EL (cell line): ENCODE measurements around the gene ITSN1.
"Not testable (repeated sequence)": the region's sequence is repeated elsewhere in the genome, so short reads cannot be mapped to it uniquely, and the experiment has no call there.

Experiments used
- DNase-seq: peaks from one replicate; pipeline ENCODE4 v3.0.0-alpha.2; 2016

Gene ITSN1

DNA sequence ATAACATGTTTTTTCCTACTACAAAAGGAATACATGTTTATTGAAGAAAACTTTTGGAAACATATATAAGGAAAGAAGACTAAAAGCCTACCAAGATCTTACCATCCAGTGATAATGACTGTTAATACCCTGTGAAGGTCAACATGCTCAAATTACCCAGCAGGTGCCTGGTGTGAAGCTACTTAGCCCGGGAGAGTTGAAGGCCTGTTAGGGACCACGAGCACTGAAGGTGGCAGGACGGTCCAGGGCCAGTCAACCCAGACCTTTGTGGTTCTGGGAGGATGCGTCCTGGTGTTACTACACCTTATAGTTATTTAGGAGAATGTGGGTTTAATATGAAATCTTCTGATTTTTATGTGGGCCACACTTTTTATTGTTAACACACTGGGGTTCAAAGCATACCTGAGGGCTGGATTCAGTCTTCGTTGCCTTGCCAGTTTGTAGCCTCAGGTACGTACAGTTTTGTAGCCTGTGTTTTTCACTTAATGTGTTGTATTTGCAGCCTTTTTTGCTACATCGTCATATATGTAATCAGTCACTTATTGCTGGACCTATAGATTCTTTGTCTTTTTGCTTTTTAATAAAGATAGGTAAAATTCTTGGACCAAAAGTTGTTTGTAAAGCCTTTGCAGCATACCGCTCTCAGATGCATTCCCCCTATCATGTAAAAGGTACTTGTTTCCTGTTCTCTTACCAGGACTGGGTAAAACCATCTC, 9.8 kb downstream of the ITSN1 start:
- no peak for DNase-seq

DNA sequence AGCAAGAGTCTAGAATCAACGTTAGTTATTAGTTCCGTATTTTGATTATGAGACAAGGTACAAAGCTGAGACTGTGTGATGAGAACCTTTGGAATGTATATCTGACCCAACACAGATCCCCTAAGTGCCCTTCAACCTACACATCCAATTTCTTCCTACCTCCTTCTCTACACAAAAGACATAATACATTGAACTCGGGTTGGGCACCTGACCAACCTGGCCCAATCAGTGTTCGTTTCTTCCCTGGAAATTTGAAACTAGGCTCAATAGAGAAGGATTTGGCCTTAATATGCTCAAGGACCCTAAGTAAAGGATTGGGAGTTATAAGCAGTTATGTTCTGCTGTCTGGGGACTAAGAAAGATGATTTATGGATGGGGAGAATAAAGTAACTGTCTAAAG, 12.1 kb downstream of the ITSN1 start:
- DNase-seq: no peak

DNA sequence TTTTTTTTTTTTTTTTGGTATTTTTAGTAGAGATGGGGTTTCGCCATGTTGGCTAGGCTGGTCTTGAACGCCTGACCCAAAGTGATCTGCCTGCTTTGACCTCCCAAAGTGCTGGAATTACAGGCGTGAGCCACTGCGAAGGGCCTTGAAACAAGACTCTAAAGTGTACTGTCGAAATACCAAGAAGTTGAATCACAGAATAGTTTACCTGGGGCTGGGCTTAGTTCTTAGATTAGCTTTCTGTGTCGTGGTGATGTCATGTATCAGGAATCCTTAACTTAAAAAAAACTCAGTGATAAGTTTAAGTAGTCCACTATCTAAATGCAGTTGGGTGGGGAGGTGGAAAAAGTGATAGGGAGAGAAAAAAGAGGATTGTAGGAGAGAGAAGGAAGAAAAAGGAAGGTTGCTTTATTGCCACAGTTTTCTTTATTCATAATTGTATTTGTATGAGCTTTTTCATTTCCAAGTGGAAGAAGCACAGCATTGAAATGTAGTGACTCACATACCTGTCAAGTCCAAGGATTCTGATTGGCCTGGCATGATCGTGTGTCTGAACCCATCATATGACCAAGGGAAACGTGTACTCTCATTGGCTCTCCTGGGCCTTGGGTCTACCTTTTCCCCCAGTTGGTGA, 13.4 kb downstream of the ITSN1 start:
- peak; percentile 97 for DNase-seq

DNA sequence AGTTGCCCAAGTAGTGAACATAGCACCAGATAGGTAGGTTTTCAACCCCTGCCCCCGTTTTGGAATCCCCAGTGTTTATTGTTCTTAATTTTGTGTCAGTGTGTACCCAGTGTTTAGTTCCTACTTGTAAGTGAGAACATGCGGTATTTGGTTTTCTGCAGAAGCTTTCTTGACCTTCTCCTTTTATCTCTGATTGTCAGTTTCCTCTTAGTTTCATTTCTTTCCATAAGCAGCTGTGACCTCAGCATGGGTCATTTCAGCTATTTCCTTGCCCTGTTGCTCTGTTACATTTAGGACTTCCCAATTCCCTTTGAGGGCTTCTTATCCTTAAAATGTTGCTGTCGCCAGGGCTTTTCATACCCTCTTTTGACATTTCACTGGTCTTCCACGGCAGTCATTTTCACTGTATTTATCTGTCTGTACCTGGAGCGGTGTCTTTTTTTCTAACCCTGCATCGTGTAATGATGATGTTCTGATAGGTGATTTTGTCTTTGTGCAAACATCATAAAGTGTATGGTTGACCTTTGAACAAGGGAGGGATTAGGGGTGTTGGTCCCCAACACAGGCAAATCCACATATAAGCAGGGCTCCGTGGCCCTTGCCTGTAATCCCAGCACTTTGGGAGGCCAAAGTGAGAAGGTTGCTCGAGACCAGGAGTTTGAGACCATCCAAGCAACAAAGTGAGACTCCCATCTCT, 15.0 kb downstream of the ITSN1 start:
- DNase-seq: peak; percentile 21

DNA sequence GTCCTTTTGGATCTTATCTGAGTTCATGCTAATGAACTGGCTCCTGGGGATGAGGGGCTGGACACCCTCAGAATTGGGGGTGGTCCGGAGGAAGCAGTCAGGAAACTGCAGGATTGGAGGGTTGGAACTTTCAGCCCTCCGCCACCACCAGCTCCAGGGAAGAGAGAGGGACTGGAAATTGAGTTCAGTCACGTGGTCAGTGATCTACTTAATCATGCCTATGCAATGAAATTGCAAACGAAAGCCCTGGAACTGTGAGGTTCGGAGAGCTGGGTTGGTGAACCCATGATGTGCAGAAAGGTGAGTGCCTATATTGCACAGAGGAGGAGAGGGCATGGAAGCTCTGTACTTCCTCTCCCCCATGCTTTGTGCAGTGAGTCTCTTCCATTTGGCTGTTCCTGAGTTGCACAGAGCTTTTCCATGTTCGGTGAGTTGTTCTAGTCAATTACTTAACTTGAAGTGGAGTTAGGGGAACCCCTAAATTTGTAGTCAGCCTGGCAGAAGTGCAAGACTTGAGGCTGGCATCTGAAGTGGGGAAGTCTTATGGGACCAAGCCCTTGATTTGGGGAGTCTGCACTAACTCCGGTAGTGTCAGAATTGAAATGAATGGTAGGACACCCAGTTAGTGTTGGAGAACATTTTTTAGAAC, 16.7 kb downstream of the ITSN1 start:
- DNase-seq: no peak

DNA sequence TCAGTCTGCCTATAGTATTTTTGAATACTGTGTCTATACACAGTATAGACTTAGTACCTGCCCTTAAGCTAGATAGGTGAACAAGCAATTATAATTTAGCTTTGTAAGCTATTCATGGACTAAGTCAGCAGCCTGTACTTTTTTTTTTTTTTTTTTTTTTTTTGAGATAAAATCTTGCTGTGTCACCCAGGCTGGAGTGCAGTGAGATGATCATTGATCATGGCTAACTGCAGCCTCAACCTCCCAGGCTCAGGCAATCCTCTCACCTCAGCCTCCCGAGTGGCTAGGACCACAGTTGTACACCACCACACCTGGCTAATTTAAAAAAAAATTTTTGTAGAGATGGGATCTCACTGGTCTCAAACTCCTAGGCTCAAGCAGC, 17.3 kb downstream of the ITSN1 start:
- no peak for DNase-seq

DNA sequence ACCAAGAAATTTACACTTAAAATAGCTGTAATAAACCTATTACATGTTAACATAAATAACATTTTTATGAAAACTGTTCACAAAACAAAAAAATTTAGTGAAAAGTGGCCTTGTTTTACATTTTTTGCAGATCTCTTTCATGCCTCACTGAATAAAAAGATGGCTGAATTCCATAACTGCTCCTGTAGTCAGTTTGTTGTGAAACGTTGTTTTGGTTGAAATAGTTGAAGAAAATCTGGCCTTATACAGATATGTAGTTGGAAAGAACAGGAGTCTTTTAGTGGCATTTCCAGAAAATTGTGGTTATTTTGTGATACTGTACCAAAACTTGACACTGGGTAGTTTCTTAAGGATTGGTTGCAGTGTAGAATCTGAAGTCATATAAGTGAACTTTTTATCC, 18.1 kb downstream of the ITSN1 start:
- no peak for DNase-seq

DNA sequence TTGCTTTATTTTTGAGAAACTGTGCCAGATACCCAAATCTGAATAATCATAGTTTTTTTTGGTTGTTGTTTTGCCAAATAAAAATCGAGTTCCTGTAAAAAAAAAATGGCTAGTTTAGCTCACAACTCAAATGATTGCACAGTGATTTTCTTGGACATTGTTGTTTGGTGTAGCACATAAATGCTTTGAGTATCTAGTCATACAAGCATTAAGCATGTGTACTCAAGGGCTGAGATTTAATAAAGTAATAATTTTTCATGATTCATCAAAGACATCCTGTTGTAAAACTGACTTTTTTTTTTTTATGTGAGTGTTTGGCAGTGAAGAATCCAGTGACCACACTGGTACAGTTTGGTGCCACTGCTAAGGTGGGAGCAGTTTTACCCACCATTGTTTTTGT, 18.8 kb downstream of the ITSN1 start:
- peak; percentile 37 for DNase-seq

DNA sequence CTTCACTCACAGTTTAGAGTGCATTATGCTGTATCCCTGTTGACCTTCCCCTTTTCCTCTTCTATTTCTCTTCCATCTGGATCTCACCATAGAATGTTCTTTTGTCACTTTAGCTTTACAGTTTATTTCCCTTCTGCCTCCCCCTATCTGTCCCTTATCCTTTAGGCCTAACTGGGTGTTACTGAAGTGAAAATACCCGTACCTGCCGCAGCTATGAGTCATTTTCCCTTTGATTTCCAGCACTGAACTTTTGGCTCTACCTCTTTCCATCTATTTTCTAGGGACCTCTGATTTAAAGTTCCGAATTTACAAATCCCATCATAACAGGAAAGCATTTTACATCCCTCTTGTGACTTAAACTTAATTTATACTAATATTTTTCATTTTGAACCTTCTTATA, 19.7 kb downstream of the ITSN1 start:
- DNase-seq: no peak

DNA sequence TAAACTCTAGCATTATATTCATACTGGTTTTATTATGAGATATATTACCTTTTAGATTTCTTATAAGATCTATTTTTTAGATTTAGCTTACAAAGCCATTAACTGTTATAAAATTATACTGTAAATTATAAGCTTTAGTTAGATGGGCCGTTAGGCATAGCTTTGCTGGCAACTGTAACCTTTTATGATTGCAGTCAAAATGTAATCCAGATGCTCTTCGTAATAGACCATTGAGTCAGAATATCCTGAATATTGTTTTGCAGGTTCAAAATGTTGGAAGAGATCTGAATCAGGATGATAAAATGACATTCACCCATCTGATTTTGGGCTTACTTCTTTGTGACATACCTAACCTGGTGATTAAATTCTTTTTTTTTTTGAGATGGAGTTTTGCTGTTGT, 20.9 kb downstream of the ITSN1 start:
- DNase-seq: no peak

DNA sequence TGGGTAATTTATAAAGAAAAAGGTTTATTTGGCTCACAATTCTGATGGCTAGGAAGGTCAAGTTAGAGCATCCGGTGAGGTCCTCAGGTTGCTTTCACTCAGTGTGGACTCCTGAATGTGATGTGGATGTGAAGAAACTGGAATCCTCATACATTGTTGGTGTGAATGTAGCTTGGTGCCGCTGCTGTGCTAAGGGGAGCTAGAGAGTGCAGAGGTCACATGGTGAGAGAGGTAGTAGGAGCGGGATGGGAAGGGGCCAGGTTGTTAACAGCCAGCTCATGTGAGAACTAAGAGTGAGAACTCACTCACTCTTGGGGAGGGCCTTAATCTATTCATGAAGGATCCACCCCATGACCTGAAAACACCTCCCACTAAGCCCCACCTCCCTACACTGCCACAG, 21.8 kb downstream of the ITSN1 start:
- DNase-seq: no peak

DNA sequence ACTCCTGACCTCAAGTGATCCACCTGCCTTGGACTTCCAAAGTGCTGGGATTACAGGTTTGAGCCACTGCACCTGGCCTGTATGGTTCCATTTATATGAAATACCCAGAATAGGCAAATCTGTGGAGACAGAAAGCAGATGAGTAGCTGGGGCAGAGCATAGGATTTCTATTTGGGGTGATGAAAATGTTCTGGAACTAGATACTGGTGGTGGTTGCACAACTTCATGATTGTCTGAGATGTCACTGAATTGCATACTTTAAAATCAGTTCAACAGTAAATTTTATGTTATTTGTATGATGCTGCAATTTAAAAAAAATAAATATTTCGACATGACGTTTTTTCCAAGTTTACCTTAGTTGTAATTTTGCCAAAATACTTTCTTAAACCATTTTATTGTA, 23.9 kb downstream of the ITSN1 start:
- DNase-seq: no peak

DNA sequence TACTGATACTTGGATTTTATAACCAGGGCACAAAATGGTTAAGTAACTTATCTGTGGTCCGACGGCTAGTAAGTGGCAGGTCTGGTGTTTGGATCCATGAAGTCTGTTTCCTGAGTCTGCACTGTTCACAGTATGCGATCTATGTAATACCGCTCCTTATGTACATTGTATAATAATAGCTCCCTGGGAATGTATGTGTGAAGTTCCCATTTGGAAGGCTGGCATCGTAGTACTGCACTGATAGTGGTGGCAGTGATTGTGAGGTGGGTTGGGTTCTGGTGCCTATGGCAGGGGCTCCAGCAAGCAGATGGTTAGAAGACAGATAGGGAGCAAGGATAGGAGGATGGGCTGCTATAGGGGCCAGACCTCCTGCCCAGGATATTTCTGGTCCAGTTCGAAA, 25.3 kb downstream of the ITSN1 start:
- no peak for DNase-seq

DNA sequence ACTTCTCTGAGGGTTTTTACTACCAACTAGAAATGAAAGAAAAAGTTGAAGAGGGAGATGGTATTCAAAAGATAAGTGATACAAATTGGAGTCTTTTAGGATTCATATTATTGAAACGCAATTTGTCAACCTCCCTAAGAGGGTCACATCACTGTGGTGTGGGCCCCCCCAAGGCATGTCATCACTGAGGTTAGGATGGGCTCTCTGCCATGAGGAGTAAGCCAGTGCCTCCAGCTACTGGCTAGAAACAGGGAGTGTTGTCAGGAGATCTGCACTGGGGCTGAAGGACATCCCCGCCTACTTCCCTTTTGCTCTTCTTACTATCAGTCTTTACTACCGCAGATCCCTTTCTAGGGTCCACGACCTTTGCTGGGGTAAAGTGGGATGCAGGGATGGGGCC, 25.9 kb downstream of the ITSN1 start:
- peak; percentile 73 for DNase-seq

DNA sequence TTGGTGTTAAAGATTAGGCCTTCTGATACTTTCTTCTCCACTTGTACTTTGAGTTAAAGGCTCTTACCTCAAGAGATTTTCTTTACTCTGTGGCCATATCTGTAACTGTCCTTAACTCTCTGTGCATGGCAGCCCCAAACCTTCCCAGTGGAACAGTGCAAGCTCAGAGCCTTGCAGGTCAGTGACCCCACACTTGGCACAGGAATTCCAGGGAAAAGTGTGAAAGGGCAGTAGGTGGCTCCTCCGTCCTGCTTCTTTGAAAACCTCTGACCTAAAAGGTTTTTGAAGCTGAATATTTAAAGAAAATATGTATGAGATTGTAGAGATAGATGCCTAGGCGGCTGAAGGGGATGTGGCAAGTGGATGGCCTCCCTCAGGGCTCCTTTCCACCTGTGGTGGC, 26.3 kb downstream of the ITSN1 start:
- no peak for DNase-seq

DNA sequence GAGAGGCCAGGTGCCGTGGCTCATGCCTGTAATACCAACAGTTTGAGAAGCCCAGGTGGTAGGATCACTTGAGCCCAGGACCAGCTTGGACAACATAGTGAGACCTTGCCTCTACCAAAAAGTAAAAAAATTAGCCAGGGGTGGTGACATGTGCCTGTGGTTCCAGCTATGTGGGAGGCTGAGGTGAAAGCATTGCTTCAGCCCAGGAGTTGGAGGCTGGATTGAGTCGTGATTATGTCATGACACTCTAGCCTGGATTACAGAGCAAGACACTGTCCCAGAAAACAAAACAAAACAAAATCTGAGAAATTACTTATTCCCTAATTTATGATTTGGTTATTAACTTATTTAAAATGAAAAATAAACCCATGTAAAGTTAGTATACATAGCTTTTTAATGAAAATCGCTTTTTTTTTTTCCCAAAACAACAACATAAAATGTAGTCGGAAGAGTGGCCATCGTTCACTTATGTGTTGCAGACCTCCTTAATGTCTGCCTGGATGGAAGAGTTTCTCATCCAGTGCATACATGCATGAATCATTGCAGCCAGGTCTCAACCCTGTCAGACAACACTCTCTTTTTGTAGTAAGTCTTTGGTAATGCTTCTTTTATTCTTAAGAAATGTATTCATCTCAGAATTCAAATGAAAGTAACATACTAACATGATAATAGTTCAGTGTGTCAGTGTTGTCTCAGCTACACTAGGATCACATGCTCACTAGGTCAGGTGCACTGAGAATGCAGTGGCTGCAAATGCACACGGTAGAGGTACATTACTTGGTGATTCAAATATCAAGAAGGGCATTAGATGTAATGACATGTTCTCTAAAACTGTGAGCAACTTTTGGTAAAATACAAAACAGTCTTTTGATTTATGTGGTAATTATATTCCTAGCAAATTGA, 28.0 kb downstream of the ITSN1 start:
- DNase-seq: peak; percentile 36

DNA sequence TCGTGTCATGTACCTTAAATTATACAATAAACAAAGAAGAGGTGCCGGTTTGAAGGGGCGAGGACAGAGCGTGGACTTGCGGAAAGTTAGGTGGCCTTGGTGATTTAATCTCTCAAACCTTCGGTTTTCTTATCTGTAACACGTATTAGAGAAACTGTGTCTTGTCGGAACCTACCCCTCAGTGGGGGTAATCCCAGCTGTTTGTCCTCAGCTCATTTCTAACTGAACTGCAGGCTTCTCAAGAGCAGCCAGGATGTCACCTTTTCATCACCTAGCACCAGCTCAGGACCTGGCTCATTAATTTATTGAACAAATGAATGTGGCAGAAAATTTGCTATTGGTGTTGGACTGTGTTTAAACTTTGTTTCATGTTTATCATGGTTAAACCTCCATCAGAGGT, 31.2 kb downstream of the ITSN1 start:
- no peak for DNase-seq

DNA sequence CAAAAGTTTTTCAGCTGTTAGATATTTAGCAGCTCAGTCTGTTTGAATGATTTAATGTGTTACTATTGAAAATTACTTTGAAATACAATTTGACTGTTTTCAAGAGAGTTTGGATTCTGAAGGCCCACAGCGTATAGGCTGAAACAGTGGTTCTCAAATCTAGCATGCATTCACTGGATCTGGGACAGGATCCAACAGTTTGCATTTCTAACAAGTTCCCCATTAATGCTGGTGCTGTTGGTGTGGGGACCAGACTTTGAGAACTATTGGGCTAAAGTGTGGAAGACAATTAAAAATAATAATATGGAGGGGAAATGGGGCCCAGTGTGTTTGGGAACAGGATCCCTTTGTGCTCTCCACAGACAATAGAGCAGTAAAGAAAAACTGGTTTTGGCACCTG, 31.9 kb downstream of the ITSN1 start:
- no peak for DNase-seq

DNA sequence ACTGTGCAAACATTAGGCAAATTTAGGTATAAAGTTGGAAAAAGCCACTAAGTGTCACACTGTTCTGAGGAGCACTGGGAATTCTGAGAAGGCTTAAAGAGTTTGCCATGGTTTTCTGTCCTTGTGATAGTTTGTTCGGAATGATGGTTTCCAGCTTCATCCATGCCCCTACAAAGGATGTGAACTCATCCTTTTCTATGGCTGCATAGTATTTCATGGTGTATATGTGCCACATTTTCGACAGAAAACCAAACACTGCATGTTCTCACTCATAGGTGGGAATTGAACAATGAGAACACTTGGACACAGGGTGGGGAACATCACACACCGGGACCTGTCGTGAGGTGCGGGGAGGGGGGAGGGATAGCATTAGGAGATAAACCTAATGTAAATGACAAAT, 34.4 kb downstream of the ITSN1 start:
- not testable (repeated sequence) for DNase-seq

DNA sequence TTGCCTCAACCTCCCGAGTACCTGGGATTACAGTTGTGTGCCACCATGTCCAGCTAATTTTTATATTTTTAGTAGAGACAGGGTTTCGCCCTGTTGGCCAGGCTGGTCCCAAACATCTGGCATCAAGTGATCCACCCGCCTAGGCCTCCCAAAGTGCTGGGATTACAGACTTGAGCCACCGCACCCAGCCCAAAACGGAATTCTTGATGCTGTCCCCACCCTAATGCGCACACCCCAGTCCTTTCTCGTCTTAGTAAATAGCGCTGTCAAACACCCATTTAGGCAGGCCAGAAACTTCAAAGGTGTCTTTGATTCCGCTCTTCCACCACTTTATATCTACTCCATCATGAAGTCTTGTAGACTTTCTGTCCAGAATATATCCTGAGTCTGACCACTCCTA, 35.1 kb downstream of the ITSN1 start:
- no peak for DNase-seq

DNA sequence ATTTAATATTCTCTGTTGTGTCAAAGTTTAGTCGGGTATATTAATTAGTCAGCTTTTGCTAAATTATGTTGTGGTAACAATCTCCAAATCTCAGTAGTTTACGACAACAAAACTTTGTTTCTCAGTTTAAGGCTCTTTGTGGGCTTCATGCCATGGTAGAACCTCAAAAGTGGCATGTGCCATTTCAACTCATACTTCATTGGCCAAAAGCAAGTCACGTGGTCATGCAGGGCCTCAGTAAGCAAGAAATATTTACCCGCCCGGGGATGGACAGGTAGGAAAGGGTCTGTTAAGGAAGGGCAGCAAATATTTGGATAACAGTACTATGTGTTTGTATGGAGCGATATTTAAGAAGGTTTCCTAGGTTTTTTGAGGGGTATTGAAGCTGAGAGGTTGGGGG, 38.6 kb downstream of the ITSN1 start:
- DNase-seq: no peak

DNA sequence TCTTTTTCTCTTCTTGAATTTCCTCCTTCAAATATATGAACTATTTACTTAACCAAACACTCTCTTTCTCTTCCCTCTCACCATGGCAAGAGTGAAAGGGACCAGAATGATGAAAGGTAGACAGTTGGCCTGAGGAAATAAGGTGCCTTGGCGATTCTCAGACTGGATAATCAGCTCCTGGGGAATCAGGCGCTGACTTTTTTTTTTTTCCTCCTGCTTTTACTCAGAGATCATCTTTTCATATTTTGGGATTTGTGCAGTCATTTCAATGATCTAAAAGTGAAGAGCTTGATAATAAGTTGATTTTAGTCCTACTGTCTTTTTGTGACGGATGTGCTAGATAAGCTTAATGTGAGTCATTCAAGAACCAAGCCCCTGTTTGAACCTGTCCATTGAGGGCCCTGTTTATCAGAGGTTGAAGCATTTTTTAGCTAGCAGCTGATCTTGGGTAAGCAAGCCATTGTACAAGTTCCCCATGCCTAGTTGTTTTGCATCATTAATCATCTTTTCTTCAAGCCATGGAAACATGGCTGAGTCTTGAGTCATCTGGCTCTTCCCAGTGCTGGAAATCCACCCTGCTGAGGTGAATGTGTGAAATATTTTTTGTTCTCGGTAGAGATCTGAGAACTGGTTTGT, 40.8 kb downstream of the ITSN1 start:
- DNase-seq: peak; percentile 94
